ENCODE data around the gene LMO7.
"Not testable (repeated sequence)": the region's sequence is repeated elsewhere in the genome, so short reads cannot be mapped to it uniquely, and the experiment has no call there.

LMO7 gene

GRCh38 chr13:75771226-75771625, 135.1 kb downstream of the LMO7 start:
- no peak for DNase-seq (ENCODE audit: low read depth, low spot score)

GRCh38 chr13:75771818-75772217, 135.7 kb downstream of the LMO7 start:
- no peak for DNase-seq (ENCODE audit: low read depth, low spot score)

- DNase-seq (ENCODE audit: low read depth, low spot score), result no peak
Observed at GRCh38 chr13:75774176-75774575, 138.0 kb downstream of the LMO7 start.

- DNase-seq (ENCODE audit: low read depth, low spot score), result no peak
Observed at GRCh38 chr13:75776550-75776949, 140.4 kb downstream of the LMO7 start.

GRCh38 chr13:75779393-75779792, 143.3 kb downstream of the LMO7 start:
- no peak for DNase-seq (ENCODE audit: low read depth, low spot score)

- DNase-seq (ENCODE audit: low read depth, low spot score), result not testable (repeated sequence)
Observed at GRCh38 chr13:75780103-75780502, 144.0 kb downstream of the LMO7 start.

GRCh38 chr13:75782985-75783384, 146.9 kb downstream of the LMO7 start:
- DNase-seq (ENCODE audit: low read depth, low spot score), result no peak

- DNase-seq (ENCODE audit: low read depth, low spot score), result no peak
Observed at GRCh38 chr13:75784003-75784402, 147.9 kb downstream of the LMO7 start.

- DNase-seq (ENCODE audit: low read depth, low spot score), result no peak
Observed at GRCh38 chr13:75785130-75785529, 149.0 kb downstream of the LMO7 start.

GRCh38 chr13:75787249-75787928, 151.3 kb downstream of the LMO7 start:
- DNase-seq (ENCODE audit: low read depth, low spot score), result no peak

- no peak for DNase-seq (ENCODE audit: low read depth, low spot score)
Observed at GRCh38 chr13:75788481-75788981, 152.4 kb downstream of the LMO7 start.

GRCh38 chr13:75789451-75790197, 153.5 kb downstream of the LMO7 start:
- DNase-seq (ENCODE audit: low read depth, low spot score), result no peak

GRCh38 chr13:75790198-75790970, 154.3 kb downstream of the LMO7 start:
- no peak for DNase-seq (ENCODE audit: low read depth, low spot score)

- DNase-seq (ENCODE audit: low read depth, low spot score), result no peak
Observed at GRCh38 chr13:75792526-75793187, 156.5 kb downstream of the LMO7 start.

GRCh38 chr13:75793188-75793567, 157.0 kb downstream of the LMO7 start:
- not testable (repeated sequence) for DNase-seq (ENCODE audit: low read depth, low spot score)

GRCh38 chr13:75794663-75795062, 158.5 kb downstream of the LMO7 start:
- no peak for DNase-seq (ENCODE audit: low read depth, low spot score)

- DNase-seq (ENCODE audit: low read depth, low spot score), result no peak
Observed at GRCh38 chr13:75795274-75795673, 159.1 kb downstream of the LMO7 start.

GRCh38 chr13:75796825-75797224, 160.7 kb downstream of the LMO7 start:
- DNase-seq (ENCODE audit: low read depth, low spot score), result no peak

GRCh38 chr13:75797239-75797638, 161.1 kb downstream of the LMO7 start:
- DNase-seq (ENCODE audit: low read depth, low spot score), result no peak

GRCh38 chr13:75797719-75798118, 161.6 kb downstream of the LMO7 start:
- DNase-seq (ENCODE audit: low read depth, low spot score), result no peak

GRCh38 chr13:75798353-75799255, 162.5 kb downstream of the LMO7 start:
- DNase-seq (ENCODE audit: low read depth, low spot score), result no peak

Data from activated CD4-positive, CD25-positive, alpha-beta regulatory T cell treated with anti-CD3 and anti-CD28 coated beads, Interleukin-2, amount 50 U/mL, for 16 hours (primary cell).